NCI-H146 treated with DMSO at 0.1 percent for 48 hours (cell line): ENCODE data around the gene SEPTIN12.

Experiments
- DNase-seq: peaks from one replicate; lab custom pipeline; 2025; ENCODE audit not compliant: unreplicated experiment; lab: John Stamatoyannopoulos, UW

SEPTIN12 gene

GRCh38 chr16:4803401-4803844, 15.3 kb upstream of the SEPTIN12 start:
- DNase-seq: no peak

- DNase-seq: peak; percentile 93
These were observed 14.6 kb upstream of the SEPTIN12 start for GRCh38 chr16:4802659-4803287.

GRCh38 chr16:4801962-4802658, 14.0 kb upstream of the SEPTIN12 start, which contains the start of gene ROGDI:
ROGDI (minus strand) TSS chr16:4802633; CDS start chr16:4802571, 62 bp downstream.
- peak; percentile 90 for DNase-seq

- DNase-seq: no peak
These were observed 13.2 kb upstream of the SEPTIN12 start for GRCh38 chr16:4801051-4801961.

- DNase-seq: no peak
These were observed 12.3 kb upstream of the SEPTIN12 start for GRCh38 chr16:4800290-4801041.

- DNase-seq: no peak
These were observed 11.2 kb upstream of the SEPTIN12 start for GRCh38 chr16:4799171-4799855.

GRCh38 chr16:4798456-4798855, 10.3 kb upstream of the SEPTIN12 start:
- DNase-seq: no peak

- no peak for DNase-seq
These were observed 9.7 kb upstream of the SEPTIN12 start for GRCh38 chr16:4797805-4798252.

GRCh38 chr16:4796982-4797804, 9.0 kb upstream of the SEPTIN12 start:
- no peak for DNase-seq

- peak; percentile 15 for DNase-seq
These were observed 7.9 kb upstream of the SEPTIN12 start for GRCh38 chr16:4795828-4796572.

GRCh38 chr16:4795181-4795827, 7.2 kb upstream of the SEPTIN12 start, which contains the start of gene SMIM22:
SMIM22 (plus strand) TSS chr16:4795369; CDS start chr16:4795735, 366 bp downstream.
- peak; percentile 89 for DNase-seq

- no peak for DNase-seq
These were observed 4.9 kb upstream of the SEPTIN12 start for GRCh38 chr16:4792951-4793513.

- no peak for DNase-seq
These were observed 2.7 kb upstream of the SEPTIN12 start for GRCh38 chr16:4790871-4791270.

- DNase-seq: no peak
These were observed 2.1 kb upstream of the SEPTIN12 start for GRCh38 chr16:4790261-4790660.

- DNase-seq: no peak
These were observed 765 bp upstream of the SEPTIN12 start for GRCh38 chr16:4788910-4789309.

- peak; percentile 16 for DNase-seq
These were observed 344 bp upstream of the SEPTIN12 start for GRCh38 chr16:4788489-4788889.

- DNase-seq: no peak
These were observed 1.1 kb downstream of the SEPTIN12 start for GRCh38 chr16:4787068-4787467.
